ENCODE results near the gene PBXIP1.

PBXIP1 gene

GRCh38 chr1:154975409-154976059 is 19.6 kb upstream of the PBXIP1 start:
- H3K36me3 ChIP-seq (ENCODE audit: control insufficient read depth, low read depth, low read length): peaks cover 20% of the 10 kb centered on the region
- H3K4me3 ChIP-seq (ENCODE audit: low read length): peak overlapping the region; percentile 90
- peak overlapping the region; percentile 91 for H3K9ac ChIP-seq (ENCODE audit: low read length)
- peaks cover 27% of the 10 kb centered on the region for H3K4me1 ChIP-seq (ENCODE audit: control insufficient read depth, low read depth, low read length)
- H3K27me3 ChIP-seq (ENCODE audit: control insufficient read depth, insufficient read depth, low read length): no peaks in the 10 kb centered on the region
- no peaks in the 10 kb centered on the region for H3K9me3 ChIP-seq (ENCODE audit: control insufficient read depth, low read depth, low read length)
- H3K27ac ChIP-seq (ENCODE audit: low read length): peak overlapping the region; percentile 75

GRCh38 chr1:154974808-154975408 is 19.0 kb upstream of the PBXIP1 start:
- peak overlapping the region; percentile 91 for H3K9ac ChIP-seq (ENCODE audit: low read length)
- H3K4me3 ChIP-seq (ENCODE audit: low read length): peak overlapping the region; percentile 90
- H3K27me3 ChIP-seq (ENCODE audit: control insufficient read depth, insufficient read depth, low read length): no peaks in the 10 kb centered on the region
- peak overlapping the region; percentile 75 for H3K27ac ChIP-seq (ENCODE audit: low read length)
- peaks cover 27% of the 10 kb centered on the region for H3K4me1 ChIP-seq (ENCODE audit: control insufficient read depth, low read depth, low read length)
- H3K36me3 ChIP-seq (ENCODE audit: control insufficient read depth, low read depth, low read length): peaks cover 20% of the 10 kb centered on the region
- H3K9me3 ChIP-seq (ENCODE audit: control insufficient read depth, low read depth, low read length): no peaks in the 10 kb centered on the region

GRCh38 chr1:154974102-154974807 is 18.4 kb upstream of the PBXIP1 start, which contains the start of gene CKS1B:
CKS1B (plus strand) TSS chr1:154974681; CDS start chr1:154974746, 65 bp downstream.
- peak within 1 kb of the TSS; percentile 93 for H3K27ac ChIP-seq (ENCODE audit: low read length)
- peak within 1 kb of the TSS; percentile 90 for H3K4me3 ChIP-seq (ENCODE audit: low read length)
- peaks cover 27% of the 10 kb centered on the region for H3K4me1 ChIP-seq (ENCODE audit: control insufficient read depth, low read depth, low read length)
- H3K9ac ChIP-seq (ENCODE audit: low read length): peak within 1 kb of the TSS; percentile 91
- no peaks in the 10 kb centered on the region for H3K27me3 ChIP-seq (ENCODE audit: control insufficient read depth, insufficient read depth, low read length)
- peaks cover 15% of the 10 kb centered on the region for H3K36me3 ChIP-seq (ENCODE audit: control insufficient read depth, low read depth, low read length)
- H3K9me3 ChIP-seq (ENCODE audit: control insufficient read depth, low read depth, low read length): no peaks in the 10 kb centered on the region

GRCh38 chr1:154973344-154974101 is 17.6 kb upstream of the PBXIP1 start:
- Histone ChIP-seq H3K4me3 (ENCODE audit: low read length) (peak overlapping the region; percentile 90), H3K27me3 (ENCODE audit: control insufficient read depth, insufficient read depth, low read length) (no peaks in the 10 kb centered on the region), H3K4me1 (ENCODE audit: control insufficient read depth, low read depth, low read length) (peaks cover 27% of the 10 kb centered on the region), H3K36me3 (ENCODE audit: control insufficient read depth, low read depth, low read length) (peaks cover 10% of the 10 kb centered on the region), H3K27ac (ENCODE audit: low read length) (peak overlapping the region; percentile 93), H3K9me3 (ENCODE audit: control insufficient read depth, low read depth, low read length) (no peaks in the 10 kb centered on the region), H3K9ac (ENCODE audit: low read length) (peak overlapping the region; percentile 91)

GRCh38 chr1:154972517-154973343 is 16.8 kb upstream of the PBXIP1 start:
- Histone ChIP-seq H3K36me3 (ENCODE audit: control insufficient read depth, low read depth, low read length) (peaks cover 2% of the 10 kb centered on the region), H3K4me1 (ENCODE audit: control insufficient read depth, low read depth, low read length) (peaks cover 27% of the 10 kb centered on the region), H3K9ac (ENCODE audit: low read length) (peak overlapping the region; percentile 91), H3K9me3 (ENCODE audit: control insufficient read depth, low read depth, low read length) (no peaks in the 10 kb centered on the region), H3K4me3 (ENCODE audit: low read length) (peak overlapping the region; percentile 90), H3K27ac (ENCODE audit: low read length) (peak overlapping the region; percentile 93), H3K27me3 (ENCODE audit: control insufficient read depth, insufficient read depth, low read length) (no peaks in the 10 kb centered on the region)

- Histone ChIP-seq H3K27ac (ENCODE audit: low read length) (peak overlapping the region; percentile 80), H3K4me3 (ENCODE audit: low read length) (peak overlapping the region; percentile 90), H3K27me3 (ENCODE audit: control insufficient read depth, insufficient read depth, low read length) (no peaks in the 10 kb centered on the region), H3K9ac (ENCODE audit: low read length) (peak overlapping the region; percentile 91), H3K36me3 (ENCODE audit: control insufficient read depth, low read depth, low read length) (peaks cover 4% of the 10 kb centered on the region), H3K9me3 (ENCODE audit: control insufficient read depth, low read depth, low read length) (no peaks in the 10 kb centered on the region), H3K4me1 (ENCODE audit: control insufficient read depth, low read depth, low read length) (peaks cover 27% of the 10 kb centered on the region)
Observed at GRCh38 chr1:154972213-154972516, 16.3 kb upstream of the PBXIP1 start.

- Histone ChIP-seq H3K4me3 (ENCODE audit: low read length) (peak overlapping the region; percentile 90), H3K9ac (ENCODE audit: low read length) (peak overlapping the region; percentile 59), H3K27ac (ENCODE audit: low read length) (peak overlapping the region; percentile 82), H3K9me3 (ENCODE audit: control insufficient read depth, low read depth, low read length) (no peaks in the 10 kb centered on the region), H3K4me1 (ENCODE audit: control insufficient read depth, low read depth, low read length) (peaks cover 22% of the 10 kb centered on the region), H3K27me3 (ENCODE audit: control insufficient read depth, insufficient read depth, low read length) (no peaks in the 10 kb centered on the region), H3K36me3 (ENCODE audit: control insufficient read depth, low read depth, low read length) (peaks cover 11% of the 10 kb centered on the region)
Observed at GRCh38 chr1:154971341-154971998, 15.6 kb upstream of the PBXIP1 start.

GRCh38 chr1:154970631-154971340 is 14.9 kb upstream of the PBXIP1 start, which contains the start of gene SHC1:
SHC1 (minus strand) TSS chr1:154970747; CDS start chr1:154970526, 221 bp downstream.
- Histone ChIP-seq H3K4me3 (ENCODE audit: low read length) (peak within 1 kb of the TSS; percentile 90), H3K4me1 (ENCODE audit: control insufficient read depth, low read depth, low read length) (peaks cover 15% of the 10 kb centered on the region)

GRCh38 chr1:154969860-154970452 is 14.1 kb upstream of the PBXIP1 start:
- H3K9ac ChIP-seq (ENCODE audit: low read length): peak overlapping the region; percentile 59
- no peaks in the 10 kb centered on the region for H3K27me3 ChIP-seq (ENCODE audit: control insufficient read depth, insufficient read depth, low read length)

More at GRCh38 chr1:154970631-154971340, 14.9 kb upstream of the PBXIP1 start, which contains the start of gene SHC1:
- Histone ChIP-seq H3K36me3 (ENCODE audit: control insufficient read depth, low read depth, low read length) (peaks cover 17% of the 10 kb centered on the region), H3K9me3 (ENCODE audit: control insufficient read depth, low read depth, low read length) (no peaks in the 10 kb centered on the region), H3K27ac (ENCODE audit: low read length) (peak within 1 kb of the TSS; percentile 82), H3K9ac (ENCODE audit: low read length) (peak within 1 kb of the TSS; percentile 59), H3K27me3 (ENCODE audit: control insufficient read depth, insufficient read depth, low read length) (no peaks in the 10 kb centered on the region)

More at GRCh38 chr1:154969860-154970452, 14.1 kb upstream of the PBXIP1 start:
- Histone ChIP-seq H3K4me1 (ENCODE audit: control insufficient read depth, low read depth, low read length) (peaks cover 15% of the 10 kb centered on the region), H3K9me3 (ENCODE audit: control insufficient read depth, low read depth, low read length) (no peaks in the 10 kb centered on the region), H3K36me3 (ENCODE audit: control insufficient read depth, low read depth, low read length) (peaks cover 26% of the 10 kb centered on the region), H3K27ac (ENCODE audit: low read length) (peak overlapping the region; percentile 42), H3K4me3 (ENCODE audit: low read length) (peak overlapping the region; percentile 90)
